ENCODE measurements around the gene NBPF9. TPM values are rescaled to one million over a fixed set of nuclear protein-coding genes. Genes with fewer than 3 reads are reported as not detected.
"Not testable (repeated sequence)": the region's sequence is repeated elsewhere in the genome, so short reads cannot be mapped to it uniquely, and the experiment has no call there.

Gene NBPF9
- total RNA-seq, 2 experiments from 2014 or later = 36.4 to 37.4 TPM

DNA sequence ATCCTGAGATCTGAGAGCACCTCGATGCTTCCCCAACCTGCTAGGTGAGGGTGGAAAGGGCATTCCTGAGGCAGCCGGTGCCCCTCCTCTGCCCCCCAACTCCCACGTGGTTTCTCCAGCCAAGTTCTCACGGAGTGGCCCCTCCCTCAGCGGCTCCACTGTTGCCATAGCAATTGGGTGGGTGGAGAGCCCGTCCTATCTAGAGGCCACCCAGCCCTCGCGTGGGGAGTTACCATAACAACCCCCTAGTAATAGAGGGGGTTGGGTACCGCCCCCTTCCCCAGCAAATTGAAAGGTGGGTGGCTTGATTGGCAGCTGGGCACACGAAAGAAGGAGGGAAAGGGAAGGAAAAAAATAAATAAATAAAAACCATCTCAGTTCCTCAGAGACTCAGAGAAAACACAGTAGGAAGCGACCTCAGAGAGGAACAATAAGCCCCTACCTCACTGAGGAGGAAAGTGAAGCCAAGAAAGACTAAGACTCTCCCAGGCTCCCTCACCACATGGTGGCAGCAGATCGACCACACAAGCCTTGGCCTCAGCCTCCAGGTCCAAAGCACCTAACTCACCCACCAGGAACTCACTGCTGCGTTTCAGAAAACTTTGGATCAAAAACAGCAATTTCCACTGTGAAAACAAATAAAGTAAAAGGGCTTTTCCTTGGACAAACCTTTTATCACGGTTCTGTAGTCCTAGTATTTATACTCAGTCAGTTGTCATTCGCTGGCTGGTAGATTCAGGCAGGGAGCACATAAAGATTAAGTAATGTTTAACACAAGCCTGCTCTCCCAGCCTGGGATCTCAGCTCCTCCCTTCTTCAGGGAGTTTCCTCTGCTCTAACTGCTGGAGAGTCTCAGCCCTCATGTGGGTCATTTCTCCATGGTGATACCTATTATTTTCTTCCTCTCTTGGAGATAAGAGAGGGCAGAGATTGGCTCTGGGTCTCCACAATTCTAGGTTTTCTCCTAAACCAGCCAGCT, 20.9 kb upstream of the NBPF9 start:
- H3K27ac ChIP-seq (ENCODE audit: low read depth in 1 of 2, low read length in 2 of 2); CTCF ChIA-PET; H3K4me3 Mint-ChIP-seq; H3K27ac Mint-ChIP-seq; H3K27me3 Mint-ChIP-seq; H3K36me3 Mint-ChIP-seq (ENCODE audit: low read depth); H3K4me1 Mint-ChIP-seq (ENCODE audit: low read depth); H3K9me3 ChIP-seq (ENCODE audit: control insufficient read depth in 1 of 2, insufficient read depth in 1 of 2, low read length in 2 of 2); H3K4me3 ChIP-seq (ENCODE audit: low read length); intact Hi-C loops (cut with DNase I, micrococcal nuclease); ATAC-seq (ENCODE audit: poor library complexity); H3K4me1 ChIP-seq (ENCODE audit: insufficient read depth, low read length); H3K9me3 Mint-ChIP-seq; H3K27me3 ChIP-seq (ENCODE audit: control insufficient read depth in 1 of 2, insufficient read depth in 2 of 2, low read length in 2 of 2); H3K36me3 ChIP-seq (ENCODE audit: insufficient read depth, low read length); POLR2A ChIA-PET: not testable (repeated sequence)
- DNase-seq = peak in 2 of 14 experiments; percentile 5 to 23

DNA sequence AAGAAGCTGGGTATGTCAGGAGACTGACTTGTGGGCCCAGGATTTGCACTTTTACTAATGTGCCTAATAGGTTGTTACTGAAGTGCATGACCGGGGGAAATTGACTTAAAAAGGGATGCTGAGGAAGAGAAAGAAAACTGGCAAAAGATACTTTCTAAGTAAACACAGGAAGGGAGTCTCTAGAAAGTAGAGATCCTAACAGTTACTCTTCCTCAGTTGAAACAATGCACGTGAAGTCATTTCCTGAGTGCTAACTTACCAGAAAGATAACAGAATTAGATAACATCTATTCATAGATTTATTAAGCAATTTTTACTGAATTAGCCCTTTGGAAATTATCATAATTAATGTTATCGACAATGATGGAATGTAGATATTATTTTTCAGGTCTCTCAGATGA, 9.5 kb upstream of the NBPF9 start:
- intact Hi-C loops (cut with DNase I, micrococcal nuclease); H3K4me1 ChIP-seq (ENCODE audit: insufficient read depth, low read length); H3K9me3 Mint-ChIP-seq; H3K27ac ChIP-seq (ENCODE audit: low read depth in 1 of 2, low read length in 2 of 2); H3K36me3 ChIP-seq (ENCODE audit: insufficient read depth, low read length); H3K27me3 Mint-ChIP-seq; H3K36me3 Mint-ChIP-seq (ENCODE audit: low read depth); H3K27me3 ChIP-seq (ENCODE audit: control insufficient read depth in 1 of 2, insufficient read depth in 2 of 2, low read length in 2 of 2); DNase-seq; CTCF ChIA-PET; H3K4me3 ChIP-seq (ENCODE audit: low read length); H3K9me3 ChIP-seq (ENCODE audit: control insufficient read depth in 1 of 2, insufficient read depth in 1 of 2, low read length in 2 of 2); H3K4me1 Mint-ChIP-seq (ENCODE audit: low read depth); POLR2A ChIA-PET: not testable (repeated sequence)
- peak; percentile 64 for ATAC-seq (ENCODE audit: poor library complexity)
- H3K4me3 Mint-ChIP-seq = peak overlapping the region; percentile 8
- peak overlapping the region; percentile 79 for H3K27ac Mint-ChIP-seq

GRCh38 chr1:149110343-149110742, 7.0 kb upstream of the NBPF9 start:
- CTCF ChIA-PET; H3K4me1 Mint-ChIP-seq (ENCODE audit: low read depth): not testable (repeated sequence)

GRCh38 chr1:149102574-149102973, 777 bp downstream of the NBPF9 start:
- CTCF ChIA-PET; H3K4me1 Mint-ChIP-seq (ENCODE audit: low read depth); H3K36me3 Mint-ChIP-seq (ENCODE audit: low read depth); H3K27me3 ChIP-seq (ENCODE audit: control insufficient read depth in 1 of 2, insufficient read depth in 2 of 2, low read length in 2 of 2); H3K9me3 Mint-ChIP-seq; H3K9me3 ChIP-seq (ENCODE audit: control insufficient read depth in 1 of 2, insufficient read depth in 1 of 2, low read length in 2 of 2); POLR2A ChIA-PET; H3K4me1 ChIP-seq (ENCODE audit: insufficient read depth, low read length); H3K27me3 Mint-ChIP-seq; H3K36me3 ChIP-seq (ENCODE audit: insufficient read depth, low read length); H3K27ac ChIP-seq (ENCODE audit: low read depth in 1 of 2, low read length in 2 of 2); intact Hi-C loops (cut with DNase I, micrococcal nuclease): not testable (repeated sequence)
- H3K4me3 Mint-ChIP-seq = peak overlapping the region; percentile 82
- peak overlapping the region; percentile 22 for H3K4me3 ChIP-seq (ENCODE audit: low read length)
- H3K27ac Mint-ChIP-seq = peak overlapping the region; percentile 67
- DNase-seq (peak in 9 of 14 experiments; percentile 2 to 68 (median 11)), ATAC-seq (ENCODE audit: poor library complexity) (peak; percentile 42)

More at GRCh38 chr1:149110343-149110742, 7.0 kb upstream of the NBPF9 start:
- H3K36me3 ChIP-seq (ENCODE audit: insufficient read depth, low read length); H3K4me3 ChIP-seq (ENCODE audit: low read length); H3K4me1 ChIP-seq (ENCODE audit: insufficient read depth, low read length); H3K27me3 Mint-ChIP-seq; DNase-seq; H3K9me3 Mint-ChIP-seq; ATAC-seq (ENCODE audit: poor library complexity); POLR2A ChIA-PET; H3K36me3 Mint-ChIP-seq (ENCODE audit: low read depth); H3K27me3 ChIP-seq (ENCODE audit: control insufficient read depth in 1 of 2, insufficient read depth in 2 of 2, low read length in 2 of 2); H3K27ac Mint-ChIP-seq; intact Hi-C loops (cut with DNase I, micrococcal nuclease); H3K4me3 Mint-ChIP-seq; H3K9me3 ChIP-seq (ENCODE audit: control insufficient read depth in 1 of 2, insufficient read depth in 1 of 2, low read length in 2 of 2); H3K27ac ChIP-seq (ENCODE audit: low read depth in 1 of 2, low read length in 2 of 2): not testable (repeated sequence)

DNA sequence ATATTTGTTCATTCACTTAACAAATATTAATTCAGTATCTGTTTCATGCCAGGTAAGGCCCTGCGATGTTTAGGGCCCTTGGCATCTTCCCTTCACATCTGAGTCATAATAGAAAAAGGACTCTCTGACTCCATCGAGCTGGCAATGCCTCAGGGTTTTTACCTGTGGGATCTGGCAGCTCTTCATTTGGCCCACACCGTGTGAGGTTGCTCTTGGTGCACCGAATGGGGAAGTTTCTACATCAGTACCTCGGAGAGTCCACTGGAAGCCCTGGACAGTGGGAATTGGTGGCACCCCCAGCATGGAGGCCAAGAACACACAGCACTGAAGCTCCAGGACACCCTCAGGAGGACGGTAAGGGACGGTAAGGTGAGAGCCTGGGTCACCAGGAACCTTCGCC, 5.1 kb downstream of the NBPF9 start:
- ATAC-seq (ENCODE audit: poor library complexity); H3K36me3 Mint-ChIP-seq (ENCODE audit: low read depth); DNase-seq; H3K4me3 ChIP-seq (ENCODE audit: low read length); CTCF ChIA-PET; H3K27me3 Mint-ChIP-seq; POLR2A ChIA-PET; H3K4me3 Mint-ChIP-seq; H3K27me3 ChIP-seq (ENCODE audit: control insufficient read depth in 1 of 2, insufficient read depth in 2 of 2, low read length in 2 of 2); H3K27ac Mint-ChIP-seq; H3K27ac ChIP-seq (ENCODE audit: low read depth in 1 of 2, low read length in 2 of 2); H3K4me1 Mint-ChIP-seq (ENCODE audit: low read depth); H3K9me3 Mint-ChIP-seq; H3K9me3 ChIP-seq (ENCODE audit: control insufficient read depth in 1 of 2, insufficient read depth in 1 of 2, low read length in 2 of 2); H3K4me1 ChIP-seq (ENCODE audit: insufficient read depth, low read length); intact Hi-C loops (cut with DNase I, micrococcal nuclease); H3K36me3 ChIP-seq (ENCODE audit: insufficient read depth, low read length): not testable (repeated sequence)

DNA sequence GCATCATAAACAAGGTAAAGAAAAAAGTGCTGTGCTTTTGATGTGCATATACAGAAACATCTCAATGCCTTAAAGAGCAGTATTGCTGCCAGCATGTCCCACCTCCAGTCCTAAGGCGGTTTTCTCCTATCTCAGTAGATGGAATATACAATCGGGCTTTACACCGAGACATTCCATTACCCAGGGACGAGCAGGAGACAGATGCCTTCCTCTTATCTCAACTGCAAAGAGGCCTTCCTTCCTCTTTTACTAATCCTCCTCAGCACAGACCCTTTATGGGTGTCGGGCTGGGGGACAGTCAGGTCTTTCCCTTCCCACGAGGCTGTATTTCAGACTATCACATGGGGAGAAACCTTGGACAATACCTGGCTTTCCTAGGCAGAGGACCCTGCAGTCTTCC, 10.2 kb downstream of the NBPF9 start:
- CTCF ChIA-PET; H3K27me3 Mint-ChIP-seq; ATAC-seq (ENCODE audit: poor library complexity); H3K36me3 Mint-ChIP-seq (ENCODE audit: low read depth); H3K4me1 ChIP-seq (ENCODE audit: insufficient read depth, low read length); H3K9me3 Mint-ChIP-seq; H3K27ac ChIP-seq (ENCODE audit: low read depth in 1 of 2, low read length in 2 of 2); H3K36me3 ChIP-seq (ENCODE audit: insufficient read depth, low read length); H3K27me3 ChIP-seq (ENCODE audit: control insufficient read depth in 1 of 2, insufficient read depth in 2 of 2, low read length in 2 of 2); H3K4me1 Mint-ChIP-seq (ENCODE audit: low read depth); H3K4me3 Mint-ChIP-seq; intact Hi-C loops (cut with DNase I, micrococcal nuclease); H3K27ac Mint-ChIP-seq; POLR2A ChIA-PET; H3K9me3 ChIP-seq (ENCODE audit: control insufficient read depth in 1 of 2, insufficient read depth in 1 of 2, low read length in 2 of 2); DNase-seq; H3K4me3 ChIP-seq (ENCODE audit: low read length): not testable (repeated sequence)

Measured in CD4-positive, alpha-beta T cell (primary cell).